NCI-H1436 treated with DMSO at 0.1 percent for 48 hours (cell line): ENCODE results near the gene CETN1.

Experiments used
- DNase-seq: peaks from one replicate; lab custom pipeline; 2025; lab: John Stamatoyannopoulos, UW

Gene CETN1

GRCh38 chr18:576924-577323 is 3.3 kb upstream of the CETN1 start:
- DNase-seq, result no peak

GRCh38 chr18:577643-578375 is 2.4 kb upstream of the CETN1 start:
- DNase-seq, result no peak

- DNase-seq, result no peak
These were observed 942 bp upstream of the CETN1 start for GRCh38 chr18:579238-579637.

- no peak for DNase-seq
These were observed 916 bp downstream of the CETN1 start for GRCh38 chr18:581096-581495.

- DNase-seq, result no peak
These were observed 2.3 kb downstream of the CETN1 start for GRCh38 chr18:582465-582864.

GRCh38 chr18:595068-595467 is 14.9 kb downstream of the CETN1 start:
- no peak for DNase-seq

GRCh38 chr18:595571-595970 is 15.4 kb downstream of the CETN1 start:
- no peak for DNase-seq

- DNase-seq, result no peak
These were observed 16.2 kb downstream of the CETN1 start for GRCh38 chr18:596288-596881.

- DNase-seq, result no peak
These were observed 18.0 kb downstream of the CETN1 start for GRCh38 chr18:598124-598589.

GRCh38 chr18:600107-600506 is 19.9 kb downstream of the CETN1 start:
- DNase-seq, result no peak

GRCh38 chr18:604771-605170 is 24.6 kb downstream of the CETN1 start:
- no peak for DNase-seq

- DNase-seq, result no peak
These were observed 27.8 kb downstream of the CETN1 start for GRCh38 chr18:607930-608329.

GRCh38 chr18:610214-610928 is 30.2 kb downstream of the CETN1 start:
- DNase-seq, result no peak

GRCh38 chr18:612156-612555 is 32.0 kb downstream of the CETN1 start:
- no peak for DNase-seq

- DNase-seq, result no peak
These were observed 34.0 kb downstream of the CETN1 start for GRCh38 chr18:614193-614592.

- no peak for DNase-seq
These were observed 34.9 kb downstream of the CETN1 start for GRCh38 chr18:615092-615521.

GRCh38 chr18:615773-616172 is 35.6 kb downstream of the CETN1 start:
- DNase-seq, result no peak

GRCh38 chr18:616380-616995 is 36.3 kb downstream of the CETN1 start:
- no peak for DNase-seq

- no peak for DNase-seq
These were observed 37.9 kb downstream of the CETN1 start for GRCh38 chr18:617970-618504.

- DNase-seq, result no peak
These were observed 38.4 kb downstream of the CETN1 start for GRCh38 chr18:618618-619017.

GRCh38 chr18:621291-622043 is 41.3 kb downstream of the CETN1 start:
- DNase-seq, result no peak

- DNase-seq, result no peak
These were observed 42.1 kb downstream of the CETN1 start for GRCh38 chr18:622289-622688.
